Tibial nerve (tissue), 4 donors: ENCODE measurements around the gene FDXR.

ENCODE experiments used
- EP300 ChIP-seq, 2 donors: sonication (generic); formaldehyde crosslinking; IDR thresholded peaks; one replicate each; pipeline ENCODE4 v1.6.1; 2017; ENCODE audit warnings: antibody characterized with exemption in 2 of 2, mild to moderate bottlenecking in 1 of 2
- POLR2A ChIP-seq, 2 donors: fragments of 450-650 bp; IDR thresholded peaks; one replicate each; pipeline ENCODE4 v1.6.1; 2017; ENCODE audit warnings: antibody characterized with exemption in 2 of 2, mild to moderate bottlenecking in 2 of 2, moderate library complexity in 2 of 2
- TF ChIP-seq, protein P1 (sequence below), 5 experiments: fragments of 200-600 bp in 3 of 5; fragments of 450-650 bp in 2 of 5; sonication (generic) in 3 of 5; IDR thresholded peaks; one replicate each; pipeline ENCODE4 v1.5.1; 2016 to 2019; ENCODE audit warnings: antibody characterized with exemption in 5 of 5, mild to moderate bottlenecking in 3 of 5, moderate library complexity in 2 of 5

GRCh38 chr17:74836191-74836590 lies 36.6 kb downstream of the FDXR start:
- TF ChIP-seq, protein P1, sequence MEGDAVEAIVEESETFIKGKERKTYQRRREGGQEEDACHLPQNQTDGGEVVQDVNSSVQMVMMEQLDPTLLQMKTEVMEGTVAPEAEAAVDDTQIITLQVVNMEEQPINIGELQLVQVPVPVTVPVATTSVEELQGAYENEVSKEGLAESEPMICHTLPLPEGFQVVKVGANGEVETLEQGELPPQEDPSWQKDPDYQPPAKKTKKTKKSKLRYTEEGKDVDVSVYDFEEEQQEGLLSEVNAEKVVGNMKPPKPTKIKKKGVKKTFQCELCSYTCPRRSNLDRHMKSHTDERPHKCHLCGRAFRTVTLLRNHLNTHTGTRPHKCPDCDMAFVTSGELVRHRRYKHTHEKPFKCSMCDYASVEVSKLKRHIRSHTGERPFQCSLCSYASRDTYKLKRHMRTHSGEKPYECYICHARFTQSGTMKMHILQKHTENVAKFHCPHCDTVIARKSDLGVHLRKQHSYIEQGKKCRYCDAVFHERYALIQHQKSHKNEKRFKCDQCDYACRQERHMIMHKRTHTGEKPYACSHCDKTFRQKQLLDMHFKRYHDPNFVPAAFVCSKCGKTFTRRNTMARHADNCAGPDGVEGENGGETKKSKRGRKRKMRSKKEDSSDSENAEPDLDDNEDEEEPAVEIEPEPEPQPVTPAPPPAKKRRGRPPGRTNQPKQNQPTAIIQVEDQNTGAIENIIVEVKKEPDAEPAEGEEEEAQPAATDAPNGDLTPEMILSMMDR (IDR thresholded peaks at IDR 0.05), result no peak
- TF ChIP-seq POLR2A (IDR thresholded peaks at IDR 0.05) (no peak), EP300 (IDR thresholded peaks at IDR 0.05) (no peak)
